Occipital lobe (tissue), 3 donors: ENCODE results near the gene SLC30A5. TPM values are rescaled to one million over a fixed set of nuclear protein-coding genes. Genes with fewer than 3 reads are reported as not detected.

Source experiments
- DNase-seq: peaks from one replicate; lab custom pipeline; 2025; lab: John Stamatoyannopoulos, UW
- small RNA-seq: library from RNA; depleted of rRNA; stranded (forward); fragments of <200 nt; gene quantifications from one replicate; pipeline ENCODE3, GENCODE V24; 2014
- total RNA-seq: library from RNA; depleted of rRNA; stranded (reverse); fragments of >200 nt; gene quantifications from one replicate; pipeline ENCODE4 v1.2.3, GENCODE V29; 2014

SLC30A5 gene
- total RNA-seq, 1 donor from 2014 or later = 63.6 TPM

- peak; percentile 98 for DNase-seq
Observed at GRCh38 chr5:69166686-69167492, 73.1 kb downstream of the SLC30A5 start, which contains the start of gene CCNB1. CCNB1 (plus strand) TSS chr5:69167150; CDS start chr5:69167263, 113 bp downstream.

GRCh38 chr5:69167493-69167855 lies 73.7 kb downstream of the SLC30A5 start:
- DNase-seq = no peak

- no peak for DNase-seq
Observed at GRCh38 chr5:69167929-69168328, 74.1 kb downstream of the SLC30A5 start.

- DNase-seq = no peak
Observed at GRCh38 chr5:69170495-69170894, 76.7 kb downstream of the SLC30A5 start.

DNA sequence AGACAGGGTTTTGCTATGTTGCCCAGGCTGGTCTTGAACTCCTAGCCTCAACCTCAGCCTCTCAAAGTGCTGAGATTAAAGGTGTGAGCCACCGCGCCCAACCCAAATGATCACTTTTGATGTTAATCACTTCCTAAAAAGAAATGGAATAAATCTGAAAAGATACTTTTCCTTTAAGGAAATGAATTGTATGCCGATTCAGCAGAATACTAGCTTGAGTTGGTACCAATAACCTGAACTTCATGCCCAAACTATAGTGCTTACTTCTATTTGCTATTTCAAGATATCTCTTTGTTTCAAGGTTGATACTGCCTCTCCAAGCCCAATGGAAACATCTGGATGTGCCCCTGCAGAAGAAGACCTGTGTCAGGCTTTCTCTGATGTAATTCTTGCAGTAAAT lies 77.2 kb downstream of the SLC30A5 start:
- no peak for DNase-seq

Small RNAs within 50 kb of the gene (small RNA-seq; reads per million reads assigned to genes)
- gene SNORA50D = not detected
- gene SUMO2P4 = not detected

Other genes with a start within 250 kb of the SLC30A5 start
- gene CCNB1, start 73.1 kb downstream of the SLC30A5 start, total RNA-seq = 25.0 TPM
- gene CENPH, start 95.6 kb downstream of the SLC30A5 start, total RNA-seq = 16.2 TPM
- gene CDK7, start 140.9 kb downstream of the SLC30A5 start, total RNA-seq = 57.4 TPM
- gene CCDC125, start 238.8 kb downstream of the SLC30A5 start, total RNA-seq = 9.0 TPM